ENCODE measurements around the gene INTS1. TPM values are rescaled to one million over a fixed set of nuclear protein-coding genes. Genes with fewer than 3 reads are reported as not detected.
"Not testable (repeated sequence)": the region's sequence is repeated elsewhere in the genome, so short reads cannot be mapped to it uniquely, and the experiment has no call there.

The INTS1 gene
- total RNA-seq, 2 experiments from 2014 or later: 86.4 to 92.5 TPM

DNA sequence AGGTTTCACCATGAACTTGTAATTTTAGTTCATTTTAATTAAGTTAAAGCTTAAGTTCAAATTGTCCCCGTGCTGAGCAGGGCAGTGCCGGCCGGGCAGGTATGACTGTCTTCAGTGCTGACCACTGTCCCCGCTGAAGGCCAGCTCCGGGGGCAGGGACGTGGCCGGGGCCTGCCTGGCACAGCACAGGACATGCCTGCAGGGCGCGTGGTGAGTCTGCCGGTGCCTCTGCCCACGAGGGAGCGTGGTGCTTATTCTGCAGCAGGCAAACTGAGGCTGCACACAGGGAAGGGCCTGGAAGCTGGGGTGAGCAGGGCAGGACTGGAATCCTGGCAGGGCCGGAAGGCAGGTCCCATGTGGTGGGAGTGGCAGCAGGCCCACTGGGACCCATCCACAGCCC lies 54.7 kb downstream of the INTS1 start:
- intact Hi-C loops (cut with micrococcal nuclease): no loop called here
- H3K27ac Mint-ChIP-seq: no peak overlapping the region
- H3K27me3 Mint-ChIP-seq: no peaks in the 10 kb centered on the region
- H3K36me3 Mint-ChIP-seq: no peaks in the 10 kb centered on the region
- ChIA-PET POLR2A (no interaction called here), CTCF (interaction anchor here (1.1 kb wide), 1 partner anchor 24 kb away, joined by 5 read pairs; no protein-coding TSS in a partner anchor)
- no peaks in the 10 kb centered on the region for H3K9me3 Mint-ChIP-seq
- no peak for DNase-seq
- no peak overlapping the region for H3K4me3 Mint-ChIP-seq
- H3K4me1 Mint-ChIP-seq (ENCODE audit: low read depth): no peaks in the 10 kb centered on the region

DNA sequence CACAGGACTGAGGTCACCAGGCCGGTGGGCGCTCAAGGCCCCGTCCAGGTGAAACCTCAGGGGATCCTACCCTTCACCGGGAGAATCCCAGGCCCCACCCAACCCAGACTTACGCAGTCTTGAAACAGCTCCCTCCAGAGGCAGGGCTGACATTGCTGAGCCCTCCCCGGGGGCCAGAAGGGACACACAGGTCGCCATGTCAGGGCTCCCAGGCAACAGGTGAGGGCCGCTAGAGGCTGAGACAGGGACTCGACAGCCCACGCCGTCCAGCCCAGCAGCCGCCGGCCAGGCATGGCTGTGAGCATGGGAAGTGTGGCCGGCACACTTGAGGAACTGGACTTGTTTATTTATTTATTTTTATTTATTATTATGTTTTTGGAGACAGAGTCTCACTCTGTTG lies 55.2 kb downstream of the INTS1 start:
- POLR2A ChIA-PET: no interaction called here
- no peaks in the 10 kb centered on the region for H3K9me3 Mint-ChIP-seq
- no peak overlapping the region for H3K4me3 Mint-ChIP-seq
- intact Hi-C loops (cut with micrococcal nuclease): no loop called here
- DNase-seq: no peak
- no peaks in the 10 kb centered on the region for H3K27me3 Mint-ChIP-seq
- no peak overlapping the region for H3K27ac Mint-ChIP-seq
- no peaks in the 10 kb centered on the region for H3K4me1 Mint-ChIP-seq (ENCODE audit: low read depth)
- H3K36me3 Mint-ChIP-seq: no peaks in the 10 kb centered on the region
- CTCF ChIA-PET: interaction anchor here (1.1 kb wide), 1 partner anchor 25 kb away, joined by 5 read pairs; no protein-coding TSS in a partner anchor

DNA sequence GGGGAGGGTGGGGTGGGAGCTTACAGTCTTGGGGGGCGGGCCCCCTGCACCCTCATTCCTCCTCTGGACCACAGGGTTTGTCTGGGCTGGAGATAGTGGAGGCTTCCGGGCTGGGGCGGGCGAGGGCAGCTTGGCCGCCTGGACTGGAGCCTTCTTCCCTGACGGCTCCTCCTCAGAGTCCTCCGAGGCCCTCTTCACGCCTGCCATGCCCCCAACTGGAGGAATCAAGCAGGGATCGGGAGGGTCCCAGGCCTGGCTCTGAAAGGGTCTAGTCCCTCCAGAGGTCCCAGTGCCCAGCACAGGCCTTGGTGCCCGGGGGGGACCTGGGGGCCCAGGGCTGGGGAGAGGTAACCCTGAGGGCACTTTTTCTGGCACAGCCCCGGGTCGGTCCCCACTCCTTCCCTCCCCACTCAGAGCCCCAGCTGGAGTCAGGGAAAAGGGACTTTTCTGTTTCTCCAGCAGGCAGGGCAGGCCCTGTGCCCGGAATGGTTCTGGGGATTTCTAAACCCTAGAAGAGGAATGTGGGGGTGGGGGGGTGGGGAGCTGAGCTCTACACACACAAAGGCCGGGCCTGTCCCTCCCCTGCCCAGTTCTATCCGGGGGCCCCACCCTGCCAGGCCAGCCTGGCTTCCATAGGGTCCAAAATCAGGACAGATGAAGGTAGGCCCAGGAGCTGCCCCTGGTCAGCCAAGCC lies 56.5 kb downstream of the INTS1 start:
- POLR2A ChIA-PET: no interaction called here
- no peak overlapping the region for H3K4me3 Mint-ChIP-seq
- DNase-seq: no peak
- no peaks in the 10 kb centered on the region for H3K4me1 Mint-ChIP-seq (ENCODE audit: low read depth)
- intact Hi-C loops (cut with micrococcal nuclease): no loop called here
- no peaks in the 10 kb centered on the region for H3K9me3 Mint-ChIP-seq
- no peaks in the 10 kb centered on the region for H3K27me3 Mint-ChIP-seq
- no peak overlapping the region for H3K27ac Mint-ChIP-seq
- no peaks in the 10 kb centered on the region for H3K36me3 Mint-ChIP-seq
- CTCF ChIA-PET: no interaction called here

DNA sequence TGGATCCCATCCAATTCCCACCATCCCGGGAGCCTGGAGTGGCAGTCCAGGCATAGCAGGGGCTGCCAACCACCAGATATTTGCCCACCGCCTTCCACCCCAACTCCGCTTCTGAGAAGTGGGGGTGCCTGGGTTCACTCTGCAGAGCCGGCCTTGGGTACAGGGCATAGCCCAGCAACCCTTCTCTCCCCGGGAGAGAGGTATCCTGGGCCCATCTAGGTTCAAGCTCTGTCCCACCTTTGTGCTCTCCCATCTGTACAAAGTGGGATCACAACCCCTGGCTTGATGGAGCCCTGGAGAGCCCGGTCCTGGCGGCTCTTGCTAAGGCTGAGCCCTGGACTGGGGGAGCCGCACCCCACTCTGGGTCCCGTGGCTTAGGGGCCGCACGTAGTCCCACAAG lies 57.1 kb downstream of the INTS1 start:
- POLR2A ChIA-PET: no interaction called here
- H3K27me3 Mint-ChIP-seq: no peaks in the 10 kb centered on the region
- no peak overlapping the region for H3K27ac Mint-ChIP-seq
- no peak for DNase-seq
- no peaks in the 10 kb centered on the region for H3K4me1 Mint-ChIP-seq (ENCODE audit: low read depth)
- H3K36me3 Mint-ChIP-seq: no peaks in the 10 kb centered on the region
- CTCF ChIA-PET: no interaction called here
- intact Hi-C loops (cut with micrococcal nuclease): no loop called here
- no peaks in the 10 kb centered on the region for H3K9me3 Mint-ChIP-seq
- H3K4me3 Mint-ChIP-seq: no peak overlapping the region

DNA sequence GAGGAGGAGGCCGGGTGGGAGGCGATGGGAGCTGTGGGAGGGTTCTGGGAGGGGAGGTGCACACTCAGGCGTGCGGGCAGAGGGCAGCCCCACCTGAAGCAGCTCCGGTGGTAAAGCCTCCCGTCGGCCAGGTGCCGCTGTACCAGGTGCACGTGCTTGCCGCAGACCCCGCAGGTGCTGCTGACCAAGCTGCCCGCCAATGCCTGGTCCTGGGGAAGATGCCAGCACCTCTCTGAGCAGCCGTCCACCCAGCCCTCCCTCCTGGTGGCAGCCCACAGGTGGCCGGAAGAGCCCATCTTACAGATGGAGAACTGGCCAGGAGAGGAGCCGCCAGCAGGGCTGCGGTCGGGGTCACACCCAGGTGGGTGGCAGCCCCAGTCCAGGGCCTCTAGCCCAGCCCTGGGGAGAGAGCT lies 57.6 kb downstream of the INTS1 start:
- POLR2A ChIA-PET: no interaction called here
- Mint-ChIP-seq H3K27me3 (no peaks in the 10 kb centered on the region), H3K9me3 (no peaks in the 10 kb centered on the region), H3K27ac (no peak overlapping the region), H3K4me3 (no peak overlapping the region), H3K36me3 (no peaks in the 10 kb centered on the region), H3K4me1 (ENCODE audit: low read depth) (no peaks in the 10 kb centered on the region)
- DNase-seq: no peak
- intact Hi-C loops (cut with micrococcal nuclease): no loop called here
- CTCF ChIA-PET: no interaction called here

DNA sequence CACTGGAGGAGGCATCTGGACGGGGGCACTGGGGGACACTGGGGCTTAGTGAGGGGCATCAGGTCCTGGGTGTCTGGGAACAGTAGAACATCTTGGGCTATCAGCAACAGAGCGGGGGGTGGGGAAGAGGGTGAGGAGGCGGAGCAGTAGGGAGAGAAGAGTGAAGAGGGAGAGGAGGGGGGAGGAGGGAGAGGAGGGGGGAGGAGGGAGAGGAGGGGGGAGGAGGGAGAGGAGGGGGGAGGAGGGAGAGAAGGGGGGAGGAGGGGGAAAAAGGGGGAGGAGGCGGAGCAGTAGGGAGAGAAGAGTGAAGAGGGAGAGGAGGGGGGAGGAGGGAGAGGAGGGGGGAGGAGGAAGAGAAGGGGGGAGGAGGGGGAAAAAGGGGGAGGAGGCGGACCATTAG lies 58.2 kb downstream of the INTS1 start:
- DNase-seq, POLR2A ChIA-PET: not testable (repeated sequence)

DNA sequence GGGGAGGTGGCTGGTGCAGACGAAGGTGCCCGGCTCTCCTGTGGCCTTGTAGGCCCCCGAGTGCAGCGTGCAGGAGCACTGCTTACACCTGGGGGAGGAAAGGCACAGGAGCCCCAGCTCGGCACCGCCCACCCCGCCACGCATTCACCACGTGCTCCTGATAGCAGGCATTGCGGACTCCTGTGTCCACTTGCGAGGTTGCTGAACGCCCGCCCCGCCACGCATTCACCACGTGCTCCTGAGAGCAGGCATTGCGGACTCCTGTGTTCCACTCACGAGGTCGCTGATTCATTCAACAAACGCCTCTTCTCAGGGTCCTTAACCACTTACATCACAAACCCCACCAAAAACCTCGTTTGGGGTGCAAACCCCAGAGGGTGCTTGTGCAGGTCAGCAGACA lies 58.8 kb downstream of the INTS1 start:
- POLR2A ChIA-PET: no interaction called here
- no peak overlapping the region for H3K27ac Mint-ChIP-seq
- intact Hi-C loops (cut with micrococcal nuclease): no loop called here
- CTCF ChIA-PET: no interaction called here
- no peaks in the 10 kb centered on the region for H3K4me1 Mint-ChIP-seq (ENCODE audit: low read depth)
- no peaks in the 10 kb centered on the region for H3K9me3 Mint-ChIP-seq
- H3K4me3 Mint-ChIP-seq: no peak overlapping the region
- no peak for DNase-seq
- H3K27me3 Mint-ChIP-seq: no peaks in the 10 kb centered on the region
- H3K36me3 Mint-ChIP-seq: no peaks in the 10 kb centered on the region

More for the DNA sequence above, 58.2 kb downstream of the INTS1 start:
- H3K4me1 Mint-ChIP-seq (ENCODE audit: low read depth); CTCF ChIA-PET; H3K9me3 Mint-ChIP-seq; H3K4me3 Mint-ChIP-seq; H3K27me3 Mint-ChIP-seq; H3K27ac Mint-ChIP-seq; H3K36me3 Mint-ChIP-seq; intact Hi-C loops (cut with micrococcal nuclease): not testable (repeated sequence)

DNA sequence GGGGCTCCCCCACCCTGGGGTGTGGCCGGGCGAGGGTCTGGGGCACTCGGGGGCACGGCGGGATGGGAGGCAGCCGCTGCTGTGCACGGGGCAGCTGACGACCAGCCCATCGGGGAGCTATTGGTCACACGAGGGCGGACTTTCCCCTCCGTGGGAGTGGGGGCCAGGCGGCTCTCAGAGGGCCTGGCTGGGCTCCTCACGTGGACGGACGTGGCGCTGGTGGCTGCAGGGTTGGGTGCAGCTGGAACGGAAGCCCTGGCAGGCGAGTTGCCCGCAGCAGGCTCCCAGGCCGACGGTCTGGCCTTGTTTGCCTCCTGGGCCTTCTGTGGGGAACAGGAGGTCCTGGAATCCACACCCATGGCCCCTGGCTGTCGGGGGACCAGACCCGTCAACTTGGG lies 59.3 kb downstream of the INTS1 start:
- POLR2A ChIA-PET: no interaction called here
- no peaks in the 10 kb centered on the region for H3K36me3 Mint-ChIP-seq
- H3K9me3 Mint-ChIP-seq: no peaks in the 10 kb centered on the region
- no peaks in the 10 kb centered on the region for H3K4me1 Mint-ChIP-seq (ENCODE audit: low read depth)
- intact Hi-C loops (cut with micrococcal nuclease): no loop called here
- no peak for DNase-seq
- H3K27ac Mint-ChIP-seq: no peak overlapping the region
- CTCF ChIA-PET: no interaction called here
- no peaks in the 10 kb centered on the region for H3K27me3 Mint-ChIP-seq
- H3K4me3 Mint-ChIP-seq: no peak overlapping the region

DNA sequence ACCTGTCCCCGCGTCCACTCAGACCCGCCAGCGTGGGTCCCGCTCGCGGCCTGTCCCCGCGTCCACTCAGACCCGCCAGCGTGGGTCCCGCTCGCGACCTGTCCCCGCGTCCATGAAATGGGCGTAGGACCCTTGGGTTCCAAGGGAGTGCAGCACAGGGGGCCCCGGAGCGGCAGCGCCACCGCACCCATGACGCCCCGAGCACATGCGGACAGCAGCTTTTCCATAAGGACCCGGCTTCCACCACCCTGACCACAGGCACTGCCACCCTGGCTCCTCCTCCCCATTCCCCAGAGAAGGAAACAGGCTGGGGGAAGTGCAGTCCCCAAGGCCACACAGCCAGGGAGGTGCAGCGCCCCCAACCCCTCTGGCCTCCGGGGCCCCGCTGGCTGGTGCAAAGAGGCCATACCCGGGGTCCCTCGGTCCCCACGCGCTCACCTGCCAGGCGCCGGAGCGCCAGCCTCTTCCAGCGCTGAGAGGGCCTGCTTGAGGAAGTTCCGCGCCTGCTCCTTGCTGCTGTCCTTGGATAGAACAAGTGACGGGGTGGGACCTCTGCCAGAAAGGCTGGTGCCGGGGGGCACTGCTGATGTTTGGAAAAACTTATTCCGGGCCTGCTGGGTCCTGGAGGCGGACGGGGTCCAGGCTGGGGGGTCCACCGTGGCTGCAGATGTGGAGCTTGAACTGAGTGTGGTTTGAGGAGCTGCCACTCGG lies 59.8 kb downstream of the INTS1 start:
- ChIA-PET POLR2A (no interaction called here), CTCF (no interaction called here)
- Mint-ChIP-seq H3K4me3 (no peak overlapping the region), H3K27ac (no peak overlapping the region), H3K9me3 (no peaks in the 10 kb centered on the region), H3K36me3 (no peaks in the 10 kb centered on the region), H3K27me3 (no peaks in the 10 kb centered on the region), H3K4me1 (ENCODE audit: low read depth) (no peaks in the 10 kb centered on the region)
- intact Hi-C loops (cut with micrococcal nuclease): no loop called here
- no peak for DNase-seq

DNA sequence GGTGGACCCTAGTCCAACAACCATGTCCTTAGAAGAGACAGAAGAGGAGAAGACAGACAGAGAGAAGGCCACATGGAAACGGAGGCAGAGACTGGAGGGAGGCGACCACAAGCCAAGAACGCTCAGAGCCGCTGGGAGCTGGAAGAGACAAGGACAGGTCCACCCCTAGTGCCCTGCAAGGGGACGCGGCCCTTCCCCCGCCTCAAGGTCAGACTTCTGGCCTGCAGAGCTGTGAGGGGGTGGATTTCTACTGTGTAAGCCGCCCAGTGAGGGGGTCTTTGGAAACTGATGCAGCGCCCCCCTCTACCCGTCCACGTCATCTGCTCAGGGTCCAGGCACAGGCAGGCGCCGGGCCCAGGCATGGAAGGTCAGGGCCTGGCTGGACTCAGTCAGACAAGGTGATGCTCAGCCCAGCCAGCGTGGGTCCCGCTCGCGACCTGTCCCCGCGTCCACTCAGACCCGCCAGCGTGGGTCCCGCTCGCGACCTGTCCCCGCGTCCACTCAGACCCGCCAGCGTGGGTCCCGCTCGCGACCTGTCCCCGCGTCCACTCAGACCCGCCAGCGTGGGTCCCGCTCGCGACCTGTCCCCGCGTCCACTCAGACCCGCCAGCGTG lies 60.5 kb downstream of the INTS1 start:
- H3K4me3 Mint-ChIP-seq; H3K27ac Mint-ChIP-seq; H3K4me1 Mint-ChIP-seq (ENCODE audit: low read depth); intact Hi-C loops (cut with micrococcal nuclease); CTCF ChIA-PET; H3K36me3 Mint-ChIP-seq; DNase-seq; POLR2A ChIA-PET; H3K9me3 Mint-ChIP-seq; H3K27me3 Mint-ChIP-seq: not testable (repeated sequence)

DNA sequence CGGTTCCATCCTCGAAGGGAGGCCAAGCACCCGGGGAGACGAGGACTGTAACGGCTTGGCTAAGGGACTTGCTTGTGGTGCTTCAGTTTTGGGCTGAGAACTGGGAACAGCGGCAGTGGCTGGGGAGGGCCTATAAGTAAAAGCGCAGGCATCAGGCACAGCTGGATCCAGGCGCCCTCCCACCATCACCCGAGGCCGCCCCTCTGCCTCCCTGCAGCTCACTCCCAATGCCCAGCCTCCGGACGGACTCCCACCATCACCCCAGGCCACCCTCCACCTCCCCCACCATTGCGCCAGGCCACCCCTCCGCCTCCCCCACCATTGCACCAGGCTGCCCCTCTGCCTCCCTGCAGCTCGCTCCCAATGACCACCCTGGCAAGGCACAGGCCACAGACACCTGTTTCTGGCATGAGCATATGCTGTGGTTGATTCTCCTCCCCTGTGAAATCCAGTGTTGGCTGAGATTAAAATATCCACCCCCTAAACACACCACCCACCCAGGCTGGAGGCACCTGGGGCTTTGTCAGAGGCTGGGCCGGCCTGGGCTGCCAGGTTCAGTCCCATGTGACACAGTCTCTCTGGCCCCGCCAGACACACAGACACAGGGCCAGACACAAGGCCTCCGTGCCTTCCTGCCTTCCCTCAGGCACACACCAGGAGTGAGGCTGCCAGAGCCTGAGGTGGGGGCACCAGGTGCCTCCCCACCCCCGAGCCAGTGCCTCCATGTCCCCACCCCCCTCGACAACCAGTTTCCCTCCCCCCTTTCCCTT lies 61.6 kb downstream of the INTS1 start:
- ChIA-PET CTCF (interaction anchor here (1.1 kb wide), 1 partner anchor 10 kb away, joined by 3 read pairs; no protein-coding TSS in a partner anchor), POLR2A (no interaction called here)
- H3K4me3 Mint-ChIP-seq: no peak overlapping the region
- H3K4me1 Mint-ChIP-seq (ENCODE audit: low read depth): no peaks in the 10 kb centered on the region
- intact Hi-C loops (cut with micrococcal nuclease): no loop called here
- no peaks in the 10 kb centered on the region for H3K9me3 Mint-ChIP-seq
- H3K36me3 Mint-ChIP-seq: no peaks in the 10 kb centered on the region
- H3K27ac Mint-ChIP-seq: no peak overlapping the region
- DNase-seq: no peak
- H3K27me3 Mint-ChIP-seq: no peaks in the 10 kb centered on the region

DNA sequence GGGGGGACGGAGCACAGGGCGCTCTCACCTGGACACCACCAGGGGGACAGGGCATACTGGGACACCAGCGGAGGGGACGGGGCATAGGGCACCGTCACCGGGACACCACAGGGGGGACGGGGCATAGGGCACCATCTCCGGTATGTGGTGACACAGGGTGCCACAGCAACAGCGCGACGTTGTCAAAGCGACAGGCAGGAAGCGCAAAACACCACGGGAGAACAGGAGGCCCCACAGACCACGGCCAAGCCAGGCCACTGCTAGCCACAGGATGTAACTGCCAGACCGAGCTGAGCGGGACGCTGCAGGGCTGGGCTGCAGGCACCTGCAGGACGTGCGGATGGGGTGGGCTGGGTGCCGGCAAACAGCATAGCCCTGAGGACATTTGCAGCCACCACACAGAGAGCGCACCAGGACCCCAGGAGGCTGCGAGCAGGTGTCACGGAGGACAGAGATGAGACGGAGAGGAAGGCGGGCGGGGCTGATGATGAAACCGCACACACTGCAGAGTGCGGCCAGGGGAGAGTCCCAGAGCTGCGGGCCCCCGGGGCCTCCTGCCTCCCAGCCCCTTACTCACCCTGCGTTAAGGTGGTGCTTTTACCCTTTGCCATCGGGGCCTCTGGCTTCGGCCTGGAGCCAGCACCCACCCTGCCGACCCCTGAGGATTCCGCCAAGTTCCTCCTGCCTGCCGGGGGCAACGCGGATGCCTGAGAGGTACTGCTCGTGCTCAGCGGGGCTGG lies 62.4 kb downstream of the INTS1 start:
- Mint-ChIP-seq H3K4me1 (ENCODE audit: low read depth) (no peaks in the 10 kb centered on the region), H3K27ac (no peak overlapping the region), H3K36me3 (no peaks in the 10 kb centered on the region), H3K9me3 (no peaks in the 10 kb centered on the region), H3K27me3 (no peaks in the 10 kb centered on the region), H3K4me3 (no peak overlapping the region)
- ChIA-PET POLR2A (no interaction called here), CTCF (interaction anchor here (1.1 kb wide), 1 partner anchor 9 kb away, joined by 3 read pairs; no protein-coding TSS in a partner anchor)
- intact Hi-C loops (cut with micrococcal nuclease): no loop called here
- no peak for DNase-seq

Measured in activated CD4-positive, alpha-beta memory T cell treated with anti-CD3 and anti-CD28 coated beads for 36 hours (primary cell).